ENCODE data around the gene SLC30A10.

DNA sequence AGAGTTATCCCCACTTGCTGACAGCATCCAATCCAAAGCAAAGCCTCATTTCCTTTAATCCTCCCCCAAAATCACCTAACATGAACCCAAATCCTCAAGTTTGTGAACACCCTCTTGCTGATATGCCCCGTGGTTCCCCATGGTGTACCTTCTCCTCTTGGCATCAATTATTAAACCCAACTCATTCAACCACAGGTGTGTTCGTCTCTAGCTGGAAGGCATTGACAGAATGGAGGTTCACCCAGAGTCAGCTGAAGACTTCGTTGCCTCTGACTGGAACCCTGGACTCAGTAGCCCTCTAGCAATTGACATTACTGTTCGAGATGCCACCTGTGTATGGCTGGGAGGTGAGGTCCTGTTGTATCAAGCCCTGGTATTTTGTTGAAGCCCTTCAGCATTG lies 22.8 kb downstream of the SLC30A10 start:
- TF ChIP-seq EZH2phosphoT487 (IDR thresholded peaks at IDR 0.05; ENCODE audit: low read depth) (no peak), CTCF (IDR thresholded peaks at IDR 0.05; ENCODE audit: low read depth, low read length) (no peak)

Measured in OCI-LY3 (cell line).